SU-DHL-6 (cell line): ENCODE data around the gene FAM163B.

Experiments
- H2AFZ ChIP-seq: fragments of 200-600 bp; sonication (generic); 2 replicates; pipeline ENCODE4 v1.6.1; 2014; ENCODE audit warnings: low read depth, mild to moderate bottlenecking, moderate library complexity, mixed read lengths, antibody characterized with exemption, low read length; ENCODE audit not compliant: severe bottlenecking
- H3F3A ChIP-seq: fragments of 200-600 bp; shearing (Covaris generic); 2 replicates; pipeline ENCODE4 v1.6.0; 2016; ENCODE audit warnings: antibody characterized with exemption, mild to moderate bottlenecking; ENCODE audit not compliant: insufficient read depth
- H3K27ac ChIP-seq: fragments of 200-600 bp; sonication (generic); 2 replicates; pipeline ENCODE4 v1.5.1; 2016; ENCODE audit warnings: low read depth, mild to moderate bottlenecking, low read length, moderate library complexity, mixed read lengths
- H3K27me3 ChIP-seq: fragments of 200-600 bp; sonication (generic), shearing (Covaris generic); 2 replicates; pipeline ENCODE4 v1.6.0; 2014; ENCODE audit warnings: mild to moderate bottlenecking, low read length
- H3K36me3 ChIP-seq: fragments of 200-600 bp; sonication (generic); 2 replicates; pipeline ENCODE4 v1.6.1; 2014; ENCODE audit warnings: mild to moderate bottlenecking, low read length, mixed read lengths
- H3K4me2 ChIP-seq: fragments of 300-600, 200-600 bp; shearing (Covaris generic), sonication (generic); 2 replicates; pipeline ENCODE4 v1.6.0; 2014; ENCODE audit warnings: low read length, low read depth, mild to moderate bottlenecking; ENCODE audit not compliant: poor library complexity, severe bottlenecking
- H3K4me3 ChIP-seq: fragments of 200-600 bp; sonication (generic); 2 replicates; pipeline ENCODE4 v1.5.1; 2014; ENCODE audit warnings: antibody characterized with exemption, low read length, mild to moderate bottlenecking, mixed read lengths; ENCODE audit not compliant: insufficient read depth, poor library complexity, severe bottlenecking
- H3K79me2 ChIP-seq: fragments of 200-600 bp; sonication (generic); 2 replicates; pipeline ENCODE4 v1.6.1; 2014; ENCODE audit warnings: mild to moderate bottlenecking, low read length, moderate library complexity; ENCODE audit not compliant: insufficient read depth
- H3K9ac ChIP-seq: fragments of 200-600 bp; sonication (generic); 2 replicates; pipeline ENCODE4 v1.7.0; 2014; ENCODE audit warnings: mild to moderate bottlenecking, low read length
- H3K9me2 ChIP-seq: fragments of 200-600 bp; sonication (generic); replicated peaks from 2 replicates; pipeline ENCODE4 v1.6.1; 2014; ENCODE audit warnings: low read length; ENCODE audit not compliant: insufficient read depth
- H3K9me3 ChIP-seq: fragments of 200-600 bp; sonication (generic); 2 replicates; pipeline ENCODE4 v1.6.1; 2014; ENCODE audit warnings: low read length, mixed read lengths; ENCODE audit not compliant: insufficient read depth
- H4K20me1 ChIP-seq: fragments of 200-600 bp; sonication (generic); 2 replicates; pipeline ENCODE4 v1.6.1; 2014; ENCODE audit warnings: low read depth, mild to moderate bottlenecking, antibody characterized with exemption, low read length, moderate library complexity, mixed read lengths
- CTCF ChIP-seq: fragments of 200-600 bp; sonication (generic); IDR thresholded peaks from one replicate; pipeline ENCODE4 v1.5.1; 2017; ENCODE audit warnings: antibody characterized with exemption, mild to moderate bottlenecking, low read length, moderate library complexity; ENCODE audit not compliant: insufficient read depth, poor library complexity, severe bottlenecking
- EZH2phosphoT487 ChIP-seq: fragments of 200-600 bp; sonication (generic), shearing (Covaris generic); conservative IDR thresholded peaks from 2 replicates; pipeline ENCODE4 v1.6.1; 2018; ENCODE audit warnings: mild to moderate bottlenecking, antibody characterized with exemption, low read length, moderate library complexity, mixed read lengths

Gene FAM163B

GRCh38 chr9:133571391-133571890, 37.7 kb downstream of the FAM163B start:
- H2AFZ ChIP-seq: no peak overlapping the region
- no peaks in the 10 kb centered on the region for H3K9me2 ChIP-seq
- H3K9me3 ChIP-seq: no peaks in the 10 kb centered on the region
- no peak overlapping the region for H3K9ac ChIP-seq
- H3K79me2 ChIP-seq: no peaks in the 10 kb centered on the region
- TF ChIP-seq EZH2phosphoT487: no peak
- no peak for TF ChIP-seq CTCF
- no peaks in the 10 kb centered on the region for H3K27me3 ChIP-seq
- no peak overlapping the region for H3K4me2 ChIP-seq
- H4K20me1 ChIP-seq: no peaks in the 10 kb centered on the region
- no peak overlapping the region for H3K4me3 ChIP-seq
- H3K36me3 ChIP-seq: no peaks in the 10 kb centered on the region
- H3F3A ChIP-seq: no peaks in the 10 kb centered on the region
- no peak overlapping the region for H3K27ac ChIP-seq

- H3K9ac ChIP-seq: no peak overlapping the region
- TF ChIP-seq EZH2phosphoT487 (no peak), CTCF (no peak)
Measured at GRCh38 chr9:133570691-133571080, 38.5 kb downstream of the FAM163B start.

GRCh38 chr9:133569891-133570690, 39.1 kb downstream of the FAM163B start:
- Histone ChIP-seq H3K9ac (no peak overlapping the region), H3K9me3 (no peaks in the 10 kb centered on the region), H3K4me3 (no peak overlapping the region), H3F3A (no peaks in the 10 kb centered on the region), H4K20me1 (no peaks in the 10 kb centered on the region), H3K36me3 (no peaks in the 10 kb centered on the region), H2AFZ (no peak overlapping the region), H3K27ac (no peak overlapping the region), H3K4me2 (no peak overlapping the region), H3K9me2 (no peaks in the 10 kb centered on the region), H3K27me3 (no peaks in the 10 kb centered on the region), H3K79me2 (no peaks in the 10 kb centered on the region)
- TF ChIP-seq CTCF (no peak), EZH2phosphoT487 (no peak)

More at GRCh38 chr9:133570691-133571080, 38.5 kb downstream of the FAM163B start:
- Histone ChIP-seq H3K9me2 (no peaks in the 10 kb centered on the region), H3K27ac (no peak overlapping the region), H3K27me3 (no peaks in the 10 kb centered on the region), H2AFZ (no peak overlapping the region), H3K9me3 (no peaks in the 10 kb centered on the region), H3K79me2 (no peaks in the 10 kb centered on the region), H3K4me3 (no peak overlapping the region), H3K4me2 (no peak overlapping the region), H4K20me1 (no peaks in the 10 kb centered on the region), H3F3A (no peaks in the 10 kb centered on the region), H3K36me3 (no peaks in the 10 kb centered on the region)
